ENCODE data around the gene IL9.

Gene IL9

DNA sequence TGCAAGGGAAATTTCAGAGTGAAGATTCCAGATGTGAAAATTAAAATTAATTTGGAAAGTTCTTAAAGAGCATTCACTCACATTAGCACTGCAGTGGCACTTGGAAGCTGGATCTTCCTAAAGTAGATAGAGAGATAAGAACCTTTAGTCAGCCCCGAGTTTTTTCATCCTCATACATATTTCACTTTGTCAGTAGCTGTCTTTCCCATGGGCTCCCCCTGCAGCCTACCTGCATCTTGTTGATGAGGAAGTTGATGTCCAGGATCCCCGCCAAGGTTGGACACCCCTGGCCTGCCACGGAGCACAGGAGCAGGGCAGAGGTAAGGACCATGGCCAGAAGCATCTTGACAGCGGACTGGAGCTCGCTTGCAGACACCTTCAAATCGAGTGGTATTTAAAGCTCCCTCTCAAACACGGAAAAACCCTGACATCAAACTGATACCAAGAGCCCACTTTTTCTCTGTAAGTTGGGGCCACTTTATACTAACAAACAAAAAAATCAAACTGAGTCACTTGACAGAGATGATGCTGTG, at the start of gene IL9:
IL9 (minus strand) TSS at position 368 of the 533 bp plus-strand sequence; CDS start at position 343, 25 bp downstream.
- DNase-seq (ENCODE audit: low read depth in 2 of 2, low spot score in 1 of 2): no peak

DNA sequence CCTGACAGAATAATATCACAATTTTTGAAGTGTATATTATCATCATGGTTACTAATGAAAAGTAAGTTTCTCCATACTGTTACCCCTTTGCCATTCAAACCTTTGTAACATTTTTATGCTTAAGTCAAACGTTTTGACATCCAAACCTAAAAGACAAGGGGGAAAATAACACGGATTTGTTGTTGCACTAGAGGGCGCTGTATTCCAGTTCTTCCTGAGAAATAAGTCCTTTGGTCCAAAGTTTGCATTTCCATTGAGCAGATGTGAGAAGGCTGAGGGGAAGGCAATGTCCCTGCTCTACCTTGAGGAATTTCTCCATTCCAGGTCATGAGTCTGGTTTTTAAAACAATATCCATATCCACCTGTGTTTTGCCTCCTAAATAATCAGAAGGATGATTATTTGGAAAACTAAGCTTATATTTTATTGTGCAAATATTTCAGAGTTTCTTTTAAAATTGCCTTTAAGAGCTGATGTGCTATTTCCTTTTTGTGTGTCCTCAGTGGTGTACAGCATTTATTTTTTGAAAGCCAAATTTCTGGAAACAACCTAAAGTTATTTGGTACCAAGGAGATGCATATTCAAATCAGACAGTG, 49.4 kb upstream of the IL9 start:
- DNase-seq (ENCODE audit: low read depth in 2 of 2, low spot score in 1 of 2): no peak

- DNase-seq (ENCODE audit: low read depth in 2 of 2, low spot score in 1 of 2): no peak
Observed at GRCh38 chr5:135944564-135944963, 48.9 kb upstream of the IL9 start.

GRCh38 chr5:135942202-135942771, 46.6 kb upstream of the IL9 start:
- DNase-seq (ENCODE audit: low read depth in 2 of 2, low spot score in 1 of 2): no peak

DNA sequence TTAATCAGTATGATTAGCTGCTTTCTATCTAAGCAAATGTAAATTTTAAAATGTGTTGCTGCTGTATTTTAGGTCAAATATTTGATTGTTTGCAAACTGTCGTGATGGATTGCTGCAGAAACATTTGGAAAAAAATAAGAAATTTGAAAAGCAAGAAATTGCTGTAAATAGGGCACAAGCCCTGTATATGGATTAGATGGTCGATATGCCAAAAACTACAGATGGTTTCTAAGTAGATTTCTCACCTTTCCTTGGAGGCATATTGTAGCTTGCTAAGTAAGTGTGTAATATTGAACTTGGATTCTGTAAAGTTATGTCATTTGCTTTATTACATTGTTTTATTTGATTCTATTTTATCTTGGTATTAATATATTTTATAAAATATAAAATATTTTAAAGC, 46.1 kb upstream of the IL9 start:
- DNase-seq (ENCODE audit: low read depth in 2 of 2, low spot score in 1 of 2): no peak

DNA sequence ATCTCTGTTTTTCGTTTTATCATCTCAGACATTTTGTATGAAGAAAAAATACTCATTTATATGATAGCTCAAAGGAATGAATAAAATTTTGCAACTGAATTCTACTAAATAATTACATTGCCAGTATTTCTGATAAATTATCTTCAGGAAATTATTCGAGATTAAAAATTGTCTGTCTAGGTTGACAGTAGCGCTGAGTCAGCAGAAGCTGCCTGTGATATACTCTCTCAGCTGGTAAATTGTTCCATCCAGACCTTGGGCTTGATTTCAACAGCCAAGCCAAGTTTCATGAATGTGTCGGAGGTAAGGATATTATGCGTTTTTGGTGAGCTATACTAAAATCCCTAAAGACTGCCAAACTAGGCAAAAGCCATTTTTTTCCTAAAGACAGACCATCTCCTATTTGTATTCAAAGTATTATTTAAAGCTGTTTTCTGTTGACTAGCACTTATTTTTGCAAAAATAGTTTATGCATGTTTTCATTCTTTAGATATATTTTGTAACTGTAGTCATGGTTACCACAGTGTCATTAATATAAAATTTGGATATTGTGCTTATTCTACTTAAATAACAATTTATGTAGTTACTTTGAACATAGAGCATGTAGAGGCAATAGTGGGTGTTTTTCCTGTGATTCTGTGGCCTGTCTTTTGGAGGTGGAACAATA, 41.7 kb upstream of the IL9 start:
- DNase-seq (ENCODE audit: low read depth in 2 of 2, low spot score in 1 of 2): no peak

DNA sequence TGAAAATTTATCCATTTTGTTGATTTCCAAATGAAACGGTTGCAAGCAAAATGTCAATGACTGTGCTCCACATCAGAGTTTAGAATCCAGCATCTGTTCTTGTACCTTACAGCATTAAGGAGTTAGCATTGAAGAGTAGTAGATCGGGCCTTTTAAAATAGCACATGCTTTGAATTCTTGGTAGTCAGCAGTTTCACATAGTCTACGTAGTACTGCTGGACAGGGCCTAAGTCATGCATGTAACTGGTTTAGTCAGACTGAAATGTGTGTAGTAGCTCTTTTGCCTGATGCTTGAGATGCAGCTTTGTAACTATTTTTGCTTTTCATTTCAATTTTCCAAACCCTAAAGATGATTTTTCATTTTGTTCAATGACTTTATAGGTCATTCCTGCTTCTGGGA, 39.3 kb upstream of the IL9 start:
- DNase-seq (ENCODE audit: low read depth in 2 of 2, low spot score in 1 of 2): no peak

- no peak for DNase-seq (ENCODE audit: low read depth in 2 of 2, low spot score in 1 of 2)
Observed at GRCh38 chr5:135930949-135931295, 35.3 kb upstream of the IL9 start.

DNA sequence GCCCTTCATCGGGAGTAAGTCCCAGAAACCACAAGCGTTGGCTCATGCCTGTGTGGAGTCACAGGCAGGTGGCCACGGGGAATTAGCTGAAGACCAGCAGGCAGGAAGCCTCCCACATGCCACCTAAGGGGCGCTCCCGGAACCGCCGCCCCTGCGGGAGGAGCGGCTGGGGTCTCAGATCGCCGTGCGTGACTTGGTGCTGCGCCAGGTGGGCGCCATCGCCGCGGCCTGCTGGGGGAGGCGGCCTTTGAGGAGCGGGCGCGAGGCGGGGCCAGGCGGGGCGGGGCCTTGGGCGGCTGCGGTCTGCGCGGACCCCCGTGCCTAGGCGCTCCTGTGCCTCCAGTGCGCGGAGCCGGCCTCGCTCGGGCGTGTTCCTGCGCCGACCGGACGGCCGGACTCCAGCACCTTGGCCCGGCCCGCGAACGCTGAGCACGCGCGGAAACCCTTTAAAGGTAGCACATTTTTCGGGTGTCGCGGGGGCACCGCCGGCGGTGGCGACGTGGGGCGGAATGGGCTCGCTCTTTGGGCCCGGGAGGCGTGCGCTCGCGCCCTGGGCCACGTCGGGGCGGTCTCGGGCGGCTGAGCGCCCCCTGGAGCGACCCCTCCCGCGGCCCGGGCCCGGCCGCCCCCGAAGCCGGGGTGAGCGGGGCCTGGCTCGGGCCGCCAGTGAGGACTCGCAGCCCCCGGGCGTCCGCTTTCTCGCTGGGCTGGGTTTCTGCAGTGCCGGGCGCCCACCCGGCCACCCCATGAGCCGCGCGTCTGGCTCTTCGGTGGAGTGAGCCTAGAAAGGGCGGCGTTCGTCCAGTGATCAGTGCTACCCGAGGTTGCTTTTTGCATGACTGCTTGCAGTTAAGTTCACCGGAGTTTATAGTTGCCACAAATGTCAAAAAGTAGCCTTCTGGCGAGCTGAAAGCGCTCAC, 34.6 kb upstream of the IL9 start:
- DNase-seq (ENCODE audit: low read depth in 2 of 2, low spot score in 1 of 2): no peak

- DNase-seq (ENCODE audit: low read depth in 2 of 2, low spot score in 1 of 2): no peak
Observed at GRCh38 chr5:135921388-135921787, 25.7 kb upstream of the IL9 start.

DNA sequence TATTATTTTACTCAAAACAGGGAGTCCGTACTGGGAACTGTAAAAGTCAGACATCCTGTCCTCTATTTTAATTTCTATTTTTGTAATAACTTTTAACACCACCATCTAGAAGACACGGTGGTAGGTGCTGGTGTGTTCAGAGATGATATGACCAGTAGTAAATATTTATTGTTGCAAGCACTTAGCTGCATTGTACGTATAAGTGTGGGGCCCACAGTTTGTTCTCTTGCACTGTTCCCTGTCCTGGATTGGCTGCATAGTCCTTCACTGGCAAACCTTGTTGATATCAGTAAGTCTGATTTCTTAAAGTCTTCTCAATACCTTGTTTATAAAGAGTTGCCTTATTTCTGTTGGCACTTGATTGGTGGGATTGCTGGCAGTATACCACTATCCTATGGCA, 24.6 kb upstream of the IL9 start:
- no peak for DNase-seq (ENCODE audit: low read depth in 2 of 2, low spot score in 1 of 2)

DNA sequence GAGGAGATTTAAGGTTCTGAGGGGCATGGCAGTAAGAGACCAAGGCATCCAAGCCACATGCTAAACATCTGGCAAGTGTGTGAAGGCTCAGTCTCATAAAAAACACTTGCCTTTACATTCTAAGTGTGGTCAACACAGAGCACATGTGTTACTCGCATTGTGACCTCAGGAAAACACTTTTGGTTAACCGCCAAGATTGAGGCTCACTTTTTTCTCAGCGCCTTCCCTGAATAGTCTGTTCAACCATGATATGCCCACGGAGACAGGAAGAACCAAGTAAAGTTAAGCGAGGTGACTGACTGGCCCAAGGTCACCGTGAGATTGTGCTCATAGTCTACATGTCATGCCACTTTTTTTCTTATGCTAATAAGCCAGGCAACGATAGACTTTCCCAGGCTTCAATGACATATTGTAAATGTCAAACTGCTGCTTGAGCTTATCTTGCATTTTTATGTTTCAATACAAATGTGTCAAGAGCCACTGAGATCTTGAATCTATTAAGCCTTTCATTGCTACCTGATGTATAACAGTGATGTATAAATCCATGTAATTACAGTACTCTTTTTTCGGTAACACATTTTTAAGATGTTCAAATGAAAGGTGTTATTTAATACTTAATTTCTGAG, 21.1 kb upstream of the IL9 start:
- DNase-seq (ENCODE audit: low read depth in 2 of 2, low spot score in 1 of 2): no peak

DNA sequence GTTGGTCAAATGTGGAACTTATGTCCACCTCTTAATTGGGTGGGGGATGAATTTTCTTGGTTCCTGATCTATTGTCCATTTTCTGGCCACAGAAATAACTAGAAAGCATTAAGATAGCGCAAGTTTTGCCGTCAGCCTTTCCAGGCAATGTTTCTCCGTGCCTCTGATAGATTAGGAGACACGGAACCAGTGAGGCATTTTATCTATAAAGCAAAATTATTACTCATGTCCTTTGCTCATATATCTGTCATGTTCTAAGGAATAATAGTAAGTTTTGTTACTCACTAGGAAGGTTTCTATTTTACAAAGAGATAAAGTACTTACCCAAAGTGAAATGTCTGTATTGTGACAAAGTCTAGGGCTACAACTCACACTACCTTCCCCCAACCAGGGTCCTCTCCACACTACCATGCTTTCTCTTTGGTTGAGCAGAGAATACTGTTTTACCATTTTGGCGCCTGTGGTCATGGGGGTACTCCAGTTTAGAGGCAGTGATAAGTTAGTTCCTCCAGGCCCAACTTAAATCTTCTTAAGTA, 19.9 kb upstream of the IL9 start:
- no peak for DNase-seq (ENCODE audit: low read depth in 2 of 2, low spot score in 1 of 2)

- DNase-seq (ENCODE audit: low read depth in 2 of 2, low spot score in 1 of 2): no peak
Observed at GRCh38 chr5:135913713-135914626, 18.3 kb upstream of the IL9 start.

DNA sequence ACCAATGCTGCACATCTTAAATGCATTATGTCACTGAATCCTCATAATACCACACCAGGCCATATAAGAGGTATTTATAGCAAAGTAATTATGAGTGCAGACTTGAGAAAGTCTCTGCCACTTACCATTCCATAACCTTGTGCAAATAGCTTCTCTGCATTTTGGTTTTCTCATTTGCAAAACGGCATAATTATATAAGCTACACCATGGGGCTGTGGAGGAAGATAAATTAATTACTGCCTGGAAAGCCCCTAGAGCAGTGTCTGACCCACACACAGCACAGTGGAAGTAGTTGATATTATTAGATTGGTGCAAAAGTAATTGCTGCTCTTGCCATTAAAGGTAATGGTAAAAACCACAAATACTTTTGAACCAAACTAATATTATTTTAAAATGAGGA, 9.5 kb upstream of the IL9 start:
- no peak for DNase-seq (ENCODE audit: low read depth in 2 of 2, low spot score in 1 of 2)

DNA sequence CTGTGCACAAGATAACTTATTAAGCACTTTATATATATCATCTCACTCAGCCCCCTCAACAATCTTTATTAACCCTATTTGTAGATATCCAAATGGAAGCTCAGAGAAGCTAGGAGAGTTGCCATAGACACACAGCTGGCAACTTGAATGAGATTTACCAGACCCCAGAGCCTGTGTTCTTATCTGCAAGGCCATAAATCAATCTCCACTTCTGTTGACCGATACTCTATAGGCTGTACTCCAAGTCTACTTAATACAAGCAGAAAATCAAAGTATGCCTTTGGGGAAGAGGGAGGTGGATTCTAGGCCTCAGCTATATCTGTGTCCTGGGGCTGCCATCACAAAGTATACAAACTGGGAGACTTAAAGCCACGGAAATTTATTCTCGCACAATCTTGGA, 6.0 kb upstream of the IL9 start:
- no peak for DNase-seq (ENCODE audit: low read depth in 2 of 2, low spot score in 1 of 2)

GRCh38 chr5:135900276-135900675, 4.6 kb upstream of the IL9 start:
- DNase-seq (ENCODE audit: low read depth in 2 of 2, low spot score in 1 of 2): no peak

GRCh38 chr5:135898651-135899050, 3.0 kb upstream of the IL9 start:
- DNase-seq (ENCODE audit: low read depth in 2 of 2, low spot score in 1 of 2): no peak

GRCh38 chr5:135894789-135895188, 852 bp downstream of the IL9 start:
- no peak for DNase-seq (ENCODE audit: low read depth in 2 of 2, low spot score in 1 of 2)

DNA sequence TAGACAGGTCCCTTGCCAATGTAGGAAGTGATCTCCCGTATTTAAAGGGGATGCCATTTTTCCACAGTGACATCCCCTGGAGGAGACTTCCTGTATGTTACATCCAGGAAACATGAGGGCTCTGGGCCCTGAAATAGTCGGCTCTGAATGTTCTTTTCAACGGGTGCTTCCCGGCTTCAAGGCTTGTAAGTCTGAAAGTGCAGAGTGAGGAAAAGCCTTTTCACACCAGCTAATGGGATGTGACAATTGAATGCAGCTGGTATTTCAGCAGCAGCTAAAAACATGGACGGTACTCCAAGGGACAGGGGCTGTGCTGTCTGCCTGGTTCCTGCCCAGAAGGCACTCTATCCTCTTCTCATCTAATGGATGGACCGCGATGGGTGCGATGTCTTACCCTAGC, 1.4 kb downstream of the IL9 start:
- no peak for DNase-seq (ENCODE audit: low read depth in 2 of 2, low spot score in 1 of 2)

Data from stimulated activated CD8-positive, alpha-beta memory T cell treated with anti-CD3 and anti-CD28 coated beads, Interleukin-4, amount 100 ng/mL, for 1 hour (primary cell).